ENCODE data around the gene LMLN. TPM values are rescaled to one million over a fixed set of nuclear protein-coding genes. Genes with fewer than 3 reads are reported as not detected.
"Not testable (repeated sequence)": the region's sequence is repeated elsewhere in the genome, so short reads cannot be mapped to it uniquely, and the experiment has no call there.

Gene LMLN
- total RNA-seq, 2 donors from 2014 or later, result 2.6 to 4.2 TPM

GRCh38 chr3:197961582-197961945 lies 1.5 kb downstream of the LMLN start:
- H3K4me1 Mint-ChIP-seq (ENCODE audit: low read depth in 2 of 2), result peaks cover 42 to 50% of the 10 kb centered on the region in 2 donors
- no peaks in the 10 kb centered on the region for H3K36me3 Mint-ChIP-seq
- H3K27me3 Mint-ChIP-seq, result no peaks in the 10 kb centered on the region
- peak overlapping the region; percentile 88 to 91 for H3K27ac Mint-ChIP-seq
- ATAC-seq (peak in 1 of 2 donors; percentile 15), DNase-seq (ENCODE audit: low spot score) (no peak)
- H3K9me3 Mint-ChIP-seq, result no peaks in the 10 kb centered on the region
- peak overlapping the region; percentile 86 for H3K4me3 Mint-ChIP-seq

- peaks cover 3% of the 10 kb centered on the region for H3K9me3 Mint-ChIP-seq
- H3K27me3 Mint-ChIP-seq, result no peaks in the 10 kb centered on the region
- ATAC-seq, result no peak
- H3K4me3 Mint-ChIP-seq, result no peak overlapping the region
- no peak for DNase-seq (ENCODE audit: low spot score)
- H3K36me3 Mint-ChIP-seq, result peaks cover 8% of the 10 kb centered on the region
- no peak overlapping the region for H3K27ac Mint-ChIP-seq
- peaks cover 31 to 39% of the 10 kb centered on the region in 2 donors for H3K4me1 Mint-ChIP-seq (ENCODE audit: low read depth in 2 of 2)
Measured at GRCh38 chr3:197963019-197963637, 3.1 kb downstream of the LMLN start.

GRCh38 chr3:197967337-197967989 lies 7.4 kb downstream of the LMLN start:
- H3K36me3 Mint-ChIP-seq; DNase-seq (ENCODE audit: low spot score); H3K4me3 Mint-ChIP-seq; H3K27me3 Mint-ChIP-seq; H3K9me3 Mint-ChIP-seq; H3K4me1 Mint-ChIP-seq (ENCODE audit: low read depth in 2 of 2); H3K27ac Mint-ChIP-seq; ATAC-seq: not testable (repeated sequence)

- peaks cover 13% of the 10 kb centered on the region for H3K36me3 Mint-ChIP-seq
- H3K4me1 Mint-ChIP-seq (ENCODE audit: low read depth in 2 of 2), result no peaks in the 10 kb centered on the region
- H3K9me3 Mint-ChIP-seq, result peaks cover 3% of the 10 kb centered on the region
- H3K4me3 Mint-ChIP-seq, result no peak overlapping the region
- ATAC-seq (no peak), DNase-seq (ENCODE audit: low spot score) (no peak)
- H3K27ac Mint-ChIP-seq, result no peak overlapping the region
- peaks cover 0 to 4% of the 10 kb centered on the region in 2 donors for H3K27me3 Mint-ChIP-seq
Measured at GRCh38 chr3:197970588-197970987, 10.6 kb downstream of the LMLN start.

- H3K36me3 Mint-ChIP-seq, result peaks cover 5% of the 10 kb centered on the region
- H3K4me1 Mint-ChIP-seq (ENCODE audit: low read depth in 2 of 2), result no peaks in the 10 kb centered on the region
- no peak overlapping the region for H3K4me3 Mint-ChIP-seq
- H3K27ac Mint-ChIP-seq, result no peak overlapping the region
- peaks cover 0 to 4% of the 10 kb centered on the region in 2 donors for H3K27me3 Mint-ChIP-seq
- H3K9me3 Mint-ChIP-seq, result no peaks in the 10 kb centered on the region
- DNase-seq (ENCODE audit: low spot score), result no peak
- no peak for ATAC-seq
Measured at GRCh38 chr3:197974016-197974415, 14.0 kb downstream of the LMLN start.

GRCh38 chr3:197975311-197975710 lies 15.3 kb downstream of the LMLN start:
- H3K4me1 Mint-ChIP-seq (ENCODE audit: low read depth in 2 of 2), result no peaks in the 10 kb centered on the region
- peaks cover 0 to 4% of the 10 kb centered on the region in 2 donors for H3K27me3 Mint-ChIP-seq
- H3K27ac Mint-ChIP-seq, result no peak overlapping the region
- ATAC-seq (no peak), DNase-seq (ENCODE audit: low spot score) (no peak)
- H3K4me3 Mint-ChIP-seq, result no peak overlapping the region
- H3K9me3 Mint-ChIP-seq, result no peaks in the 10 kb centered on the region
- H3K36me3 Mint-ChIP-seq, result peaks cover 5% of the 10 kb centered on the region

GRCh38 chr3:197983076-197983475 lies 23.1 kb downstream of the LMLN start:
- Mint-ChIP-seq H3K27ac (no peak overlapping the region), H3K4me3 (no peak overlapping the region), H3K4me1 (ENCODE audit: low read depth in 2 of 2) (no peaks in the 10 kb centered on the region), H3K9me3 (no peaks in the 10 kb centered on the region), H3K36me3 (no peaks in the 10 kb centered on the region), H3K27me3 (no peaks in the 10 kb centered on the region)
- DNase-seq (ENCODE audit: low spot score) (no peak), ATAC-seq (no peak)

- Mint-ChIP-seq H3K27ac (no peak overlapping the region), H3K4me1 (ENCODE audit: low read depth in 2 of 2) (no peaks in the 10 kb centered on the region), H3K4me3 (no peak overlapping the region), H3K9me3 (no peaks in the 10 kb centered on the region), H3K36me3 (no peaks in the 10 kb centered on the region), H3K27me3 (no peaks in the 10 kb centered on the region)
- DNase-seq (ENCODE audit: low spot score), result no peak
- no peak for ATAC-seq
Measured at GRCh38 chr3:197989651-197990050, 29.6 kb downstream of the LMLN start.

- no peak for DNase-seq (ENCODE audit: low spot score)
- no peaks in the 10 kb centered on the region for H3K27me3 Mint-ChIP-seq
- H3K27ac Mint-ChIP-seq, result no peak overlapping the region
- no peak overlapping the region for H3K4me3 Mint-ChIP-seq
- no peaks in the 10 kb centered on the region for H3K4me1 Mint-ChIP-seq (ENCODE audit: low read depth in 2 of 2)
- H3K9me3 Mint-ChIP-seq, result no peaks in the 10 kb centered on the region
- peaks cover 4% of the 10 kb centered on the region for H3K36me3 Mint-ChIP-seq
- ATAC-seq, result no peak
Measured at GRCh38 chr3:197994736-197995135, 34.7 kb downstream of the LMLN start.

GRCh38 chr3:197996855-197997254 lies 36.8 kb downstream of the LMLN start:
- Mint-ChIP-seq H3K27me3 (no peaks in the 10 kb centered on the region), H3K36me3 (peaks cover 4% of the 10 kb centered on the region), H3K27ac (no peak overlapping the region), H3K9me3 (no peaks in the 10 kb centered on the region), H3K4me1 (ENCODE audit: low read depth in 2 of 2) (no peaks in the 10 kb centered on the region), H3K4me3 (no peak overlapping the region)
- no peak for ATAC-seq
- no peak for DNase-seq (ENCODE audit: low spot score)

GRCh38 chr3:197997936-197998335 lies 37.9 kb downstream of the LMLN start:
- Mint-ChIP-seq H3K27me3 (no peaks in the 10 kb centered on the region), H3K4me3 (no peak overlapping the region), H3K4me1 (ENCODE audit: low read depth in 2 of 2) (no peaks in the 10 kb centered on the region), H3K36me3 (peaks cover 4% of the 10 kb centered on the region), H3K27ac (no peak overlapping the region), H3K9me3 (no peaks in the 10 kb centered on the region)
- DNase-seq (ENCODE audit: low spot score) (no peak), ATAC-seq (no peak)

- H3K27ac Mint-ChIP-seq, result no peak overlapping the region
- no peaks in the 10 kb centered on the region for H3K9me3 Mint-ChIP-seq
- no peak for ATAC-seq
- H3K27me3 Mint-ChIP-seq, result peaks cover 0 to 4% of the 10 kb centered on the region in 2 donors
- H3K4me3 Mint-ChIP-seq, result no peak overlapping the region
- H3K36me3 Mint-ChIP-seq, result no peaks in the 10 kb centered on the region
- no peak for DNase-seq (ENCODE audit: low spot score)
- H3K4me1 Mint-ChIP-seq (ENCODE audit: low read depth in 2 of 2), result no peaks in the 10 kb centered on the region
Measured at GRCh38 chr3:198017090-198017489, 57.1 kb downstream of the LMLN start.

GRCh38 chr3:198018416-198018815 lies 58.4 kb downstream of the LMLN start:
- DNase-seq (ENCODE audit: low spot score) (no peak), ATAC-seq (no peak)
- H3K4me1 Mint-ChIP-seq (ENCODE audit: low read depth in 2 of 2), result no peaks in the 10 kb centered on the region
- H3K36me3 Mint-ChIP-seq, result no peaks in the 10 kb centered on the region
- no peak overlapping the region for H3K4me3 Mint-ChIP-seq
- H3K27ac Mint-ChIP-seq, result no peak overlapping the region
- peaks cover 0 to 4% of the 10 kb centered on the region in 2 donors for H3K27me3 Mint-ChIP-seq
- no peaks in the 10 kb centered on the region for H3K9me3 Mint-ChIP-seq

- no peaks in the 10 kb centered on the region for H3K36me3 Mint-ChIP-seq
- H3K4me1 Mint-ChIP-seq (ENCODE audit: low read depth in 2 of 2), result no peaks in the 10 kb centered on the region
- H3K27ac Mint-ChIP-seq, result no peak overlapping the region
- H3K4me3 Mint-ChIP-seq, result no peak overlapping the region
- H3K9me3 Mint-ChIP-seq, result no peaks in the 10 kb centered on the region
- no peak for ATAC-seq
- peaks cover 0 to 4% of the 10 kb centered on the region in 2 donors for H3K27me3 Mint-ChIP-seq
- DNase-seq (ENCODE audit: low spot score), result no peak
Measured at GRCh38 chr3:198019115-198019514, 59.1 kb downstream of the LMLN start.

GRCh38 chr3:198021320-198021719 lies 61.3 kb downstream of the LMLN start:
- peaks cover 0 to 4% of the 10 kb centered on the region in 2 donors for H3K27me3 Mint-ChIP-seq
- H3K9me3 Mint-ChIP-seq, result no peaks in the 10 kb centered on the region
- H3K4me1 Mint-ChIP-seq (ENCODE audit: low read depth in 2 of 2), result no peaks in the 10 kb centered on the region
- no peak for ATAC-seq
- no peak overlapping the region for H3K27ac Mint-ChIP-seq
- no peak for DNase-seq (ENCODE audit: low spot score)
- no peaks in the 10 kb centered on the region for H3K36me3 Mint-ChIP-seq
- H3K4me3 Mint-ChIP-seq, result no peak overlapping the region
